Measurements from ENCODE around the gene NECAP2.

- TF ChIP-seq CTCF (IDR thresholded peaks at IDR 0.05; ENCODE audit: low read length): no peak
- TF ChIP-seq EZH2phosphoT487 (IDR thresholded peaks at IDR 0.05; ENCODE audit: low read length): no peak
- no peak for TF ChIP-seq EZH2 (optimal IDR thresholded peaks at IDR 0.05; ENCODE audit: low read depth, low read length)
Measured at GRCh38 chr1:16441282-16441665, 750 bp downstream of the NECAP2 start.
